Breast epithelium (tissue), 4 donors: ENCODE data around the gene ENG. TPM values are rescaled to one million over a fixed set of nuclear protein-coding genes. Genes with fewer than 3 reads are reported as not detected.
"Not testable (repeated sequence)": the region's sequence is repeated elsewhere in the genome, so short reads cannot be mapped to it uniquely, and the experiment has no call there.

Experiments
- DNase-seq, 2 donors: peaks; one replicate each; pipeline ENCODE4 v3.0.0-alpha.2; 2019; ENCODE audit warnings: low spot score in 2 of 2
- H3K27ac ChIP-seq, 2 donors: fragments of 200-600 bp; sonication (generic) in 1 of 2; one replicate each; pipeline ENCODE4 v1.5.1; 2016 to 2019; ENCODE audit warnings: mild to moderate bottlenecking in 1 of 2
- H3K27me3 ChIP-seq, 2 donors: fragments of 200-600 bp; sonication (generic) in 1 of 2; one replicate each; pipeline versions ENCODE4 v1.5.1 to v1.6.0; 2017 to 2019; ENCODE audit warnings: control low read depth in 1 of 2, mild to moderate bottlenecking in 1 of 2
- H3K36me3 ChIP-seq: fragments of 200-600 bp; one replicate; pipeline ENCODE4 v1.5.1; 2019
- H3K4me1 ChIP-seq, 2 donors: fragments of 200-600 bp; sonication (generic); one replicate each; pipeline ENCODE4 v1.5.1; 2016 to 2019; ENCODE audit warnings: control low read depth in 1 of 2
- H3K4me3 ChIP-seq, 3 donors: fragments of 200-600 bp; sonication (generic); 1 replicate in 2 of 3; 2 replicates in 1 of 3; pipeline ENCODE4 v1.5.1; 2016 to 2019; ENCODE audit warnings: mild to moderate bottlenecking in 3 of 3, moderate library complexity in 2 of 3
- H3K9me3 ChIP-seq, 2 donors: fragments of 200-600 bp; sonication (generic) in 1 of 2; one replicate each; pipeline ENCODE4 v1.5.1; 2016 to 2019; ENCODE audit warnings: control low read depth in 1 of 2
- POLR2A ChIP-seq: fragments of 450-650 bp; IDR thresholded peaks from one replicate; pipeline ENCODE4 v1.6.1; 2016; ENCODE audit warnings: antibody characterized with exemption, mild to moderate bottlenecking, moderate library complexity
- POLR2AphosphoS5 ChIP-seq, 3 donors: sonication (generic); formaldehyde crosslinking; IDR thresholded peaks; one replicate each; pipeline ENCODE4 v1.6.1; 2017; ENCODE audit warnings: antibody characterized with exemption in 3 of 3
- intact Hi-C: fragments of 100-400 bp; cut with DNase I; formaldehyde crosslinking; loops from one replicate; pipeline ENCODE4 v1.15.1; 2023; ENCODE audit warnings: low total_unique reads
- total RNA-seq, 3 donors: library from RNA; depleted of rRNA; stranded (reverse); fragments of >200 nt; gene quantifications; one replicate each; pipeline ENCODE4 v1.1.0, GENCODE V29; 2016
- TF ChIP-seq, protein P1 (sequence below), 3 donors: fragments of 450-650 bp; IDR thresholded peaks; one replicate each; pipeline ENCODE4 v1.5.1; 2016 to 2017; ENCODE audit warnings: antibody characterized with exemption in 3 of 3, mild to moderate bottlenecking in 3 of 3, moderate library complexity in 3 of 3

ENG gene
- total RNA-seq, 3 donors from 2014 or later, result 21.5 to 50.8 (median 30.9) TPM

DNA sequence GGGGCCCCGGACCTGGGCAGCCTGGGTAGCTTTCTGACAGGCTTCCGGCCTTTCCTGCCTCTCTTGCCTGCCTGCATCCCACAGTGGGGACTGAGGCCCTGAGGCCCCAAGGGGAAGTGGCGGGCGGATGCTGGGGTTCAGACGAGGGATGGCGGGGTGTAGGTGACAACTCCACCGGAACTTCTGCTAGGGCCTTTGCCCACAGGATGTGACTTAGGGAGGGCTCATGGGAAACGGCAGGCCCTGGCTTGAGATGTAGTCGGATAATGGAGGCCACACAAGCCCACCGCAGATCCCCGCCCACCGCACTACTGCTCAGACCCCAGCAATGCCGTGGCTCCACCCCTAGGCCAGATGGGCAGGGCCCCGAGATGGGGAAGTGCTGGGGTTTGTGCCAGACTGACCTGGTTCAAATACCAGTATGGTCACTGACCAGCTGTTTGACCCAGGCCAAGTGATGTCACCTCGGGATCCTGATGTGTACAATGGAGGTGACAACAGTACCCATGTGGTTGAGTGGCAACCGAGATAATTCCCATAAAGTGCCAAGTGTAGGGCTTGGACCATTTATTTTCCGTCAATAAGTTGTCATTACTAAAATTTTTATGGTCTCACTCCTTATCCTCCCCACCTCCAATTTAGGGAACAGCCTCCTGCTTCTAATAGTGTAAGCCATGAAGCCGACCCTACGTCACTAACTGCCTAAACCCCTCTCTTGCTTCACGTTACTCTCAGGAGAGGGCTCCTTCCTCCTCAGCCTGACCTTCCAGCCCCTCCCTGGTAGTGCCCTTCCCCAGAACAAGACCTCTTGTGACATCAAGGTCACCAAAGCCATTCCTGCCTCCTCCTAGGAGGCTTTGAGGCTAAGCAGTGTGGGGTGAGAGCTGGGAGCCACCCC, 71.1 kb downstream of the ENG start:
- Histone ChIP-seq H3K4me1 (peaks cover 2 to 9% of the 10 kb centered on the region in 2 donors), H3K9me3 (no peaks in the 10 kb centered on the region), H3K27ac (peak overlapping the region; percentile 92 to 99), H3K36me3 (peaks cover 2% of the 10 kb centered on the region), H3K4me3 (no peak overlapping the region), H3K27me3 (no peaks in the 10 kb centered on the region)
- peak in 1 of 2 donors; percentile 42 for DNase-seq
- intact Hi-C loops, result loop anchor here (10.0 kb wide), 2 partner anchors 49 to 91 kb away; partner anchors contain the start of genes AK1 and TOR2A
- TF ChIP-seq POLR2A, result no peak
- TF ChIP-seq POLR2AphosphoS5 (IDR thresholded peaks at IDR 0.05), result no peak
- TF ChIP-seq, protein P1, sequence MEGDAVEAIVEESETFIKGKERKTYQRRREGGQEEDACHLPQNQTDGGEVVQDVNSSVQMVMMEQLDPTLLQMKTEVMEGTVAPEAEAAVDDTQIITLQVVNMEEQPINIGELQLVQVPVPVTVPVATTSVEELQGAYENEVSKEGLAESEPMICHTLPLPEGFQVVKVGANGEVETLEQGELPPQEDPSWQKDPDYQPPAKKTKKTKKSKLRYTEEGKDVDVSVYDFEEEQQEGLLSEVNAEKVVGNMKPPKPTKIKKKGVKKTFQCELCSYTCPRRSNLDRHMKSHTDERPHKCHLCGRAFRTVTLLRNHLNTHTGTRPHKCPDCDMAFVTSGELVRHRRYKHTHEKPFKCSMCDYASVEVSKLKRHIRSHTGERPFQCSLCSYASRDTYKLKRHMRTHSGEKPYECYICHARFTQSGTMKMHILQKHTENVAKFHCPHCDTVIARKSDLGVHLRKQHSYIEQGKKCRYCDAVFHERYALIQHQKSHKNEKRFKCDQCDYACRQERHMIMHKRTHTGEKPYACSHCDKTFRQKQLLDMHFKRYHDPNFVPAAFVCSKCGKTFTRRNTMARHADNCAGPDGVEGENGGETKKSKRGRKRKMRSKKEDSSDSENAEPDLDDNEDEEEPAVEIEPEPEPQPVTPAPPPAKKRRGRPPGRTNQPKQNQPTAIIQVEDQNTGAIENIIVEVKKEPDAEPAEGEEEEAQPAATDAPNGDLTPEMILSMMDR (IDR thresholded peaks at IDR 0.05), result no peak

DNA sequence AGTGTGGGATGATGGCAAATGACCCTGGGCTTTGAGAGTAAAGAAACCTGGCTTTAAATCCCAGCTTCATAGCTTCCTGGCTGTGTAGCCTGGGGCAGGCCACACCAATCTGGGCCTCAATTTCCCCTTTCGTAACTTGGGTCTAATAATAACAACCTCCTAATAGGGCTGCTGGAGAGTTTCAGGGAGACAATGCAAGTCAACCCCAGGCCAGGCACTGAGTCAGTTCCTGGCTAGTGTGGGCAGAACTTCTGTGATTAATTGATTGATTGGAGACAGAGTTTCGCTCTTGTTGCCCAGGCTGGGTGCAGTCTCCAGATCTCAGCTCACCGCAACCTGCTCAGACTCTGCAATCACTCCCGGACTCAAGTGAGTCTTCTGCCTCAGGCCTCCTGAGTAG, 72.7 kb downstream of the ENG start:
- intact Hi-C loops, result loop anchor here (10.0 kb wide), 2 partner anchors 47 to 93 kb away; partner anchors contain the start of genes AK1 and TOR2A
- Histone ChIP-seq H3K4me3 (no peak overlapping the region), H3K4me1 (peaks cover 1 to 2% of the 10 kb centered on the region in 2 donors), H3K27ac (no peak overlapping the region), H3K9me3 (no peaks in the 10 kb centered on the region), H3K36me3 (no peaks in the 10 kb centered on the region), H3K27me3 (no peaks in the 10 kb centered on the region)
- TF ChIP-seq, protein P1 (IDR thresholded peaks at IDR 0.05), result no peak
- no peak for TF ChIP-seq POLR2A
- no peak for TF ChIP-seq POLR2AphosphoS5 (IDR thresholded peaks at IDR 0.05)
- no peak for DNase-seq

DNA sequence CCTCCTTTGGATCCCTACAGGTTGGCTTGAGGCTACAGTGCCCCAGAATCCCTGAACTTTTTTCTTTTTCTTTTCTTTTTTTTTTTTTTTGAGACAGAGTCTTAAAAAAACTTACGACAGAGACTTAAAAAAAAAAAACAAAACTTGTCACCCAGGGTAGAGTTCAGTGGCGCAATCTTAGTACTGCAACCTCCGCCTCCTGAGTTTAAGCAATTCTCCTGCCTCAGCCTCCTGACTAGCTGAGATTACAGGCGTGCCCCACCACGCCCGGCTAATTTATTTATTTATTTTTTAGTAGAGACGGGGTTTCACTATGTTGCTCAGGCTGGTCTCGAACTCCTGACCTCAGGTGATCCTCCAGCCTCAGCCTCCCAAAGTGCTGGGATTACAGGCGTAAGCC, 73.5 kb downstream of the ENG start:
- H3K27ac ChIP-seq, H3K27me3 ChIP-seq, H3K9me3 ChIP-seq, H3K4me3 ChIP-seq, H3K4me1 ChIP-seq, DNase-seq, H3K36me3 ChIP-seq: not testable (repeated sequence)
- intact Hi-C loops, result loop anchor here (10.0 kb wide), 2 partner anchors 46 to 94 kb away; partner anchors contain the start of genes AK1 and TOR2A

DNA sequence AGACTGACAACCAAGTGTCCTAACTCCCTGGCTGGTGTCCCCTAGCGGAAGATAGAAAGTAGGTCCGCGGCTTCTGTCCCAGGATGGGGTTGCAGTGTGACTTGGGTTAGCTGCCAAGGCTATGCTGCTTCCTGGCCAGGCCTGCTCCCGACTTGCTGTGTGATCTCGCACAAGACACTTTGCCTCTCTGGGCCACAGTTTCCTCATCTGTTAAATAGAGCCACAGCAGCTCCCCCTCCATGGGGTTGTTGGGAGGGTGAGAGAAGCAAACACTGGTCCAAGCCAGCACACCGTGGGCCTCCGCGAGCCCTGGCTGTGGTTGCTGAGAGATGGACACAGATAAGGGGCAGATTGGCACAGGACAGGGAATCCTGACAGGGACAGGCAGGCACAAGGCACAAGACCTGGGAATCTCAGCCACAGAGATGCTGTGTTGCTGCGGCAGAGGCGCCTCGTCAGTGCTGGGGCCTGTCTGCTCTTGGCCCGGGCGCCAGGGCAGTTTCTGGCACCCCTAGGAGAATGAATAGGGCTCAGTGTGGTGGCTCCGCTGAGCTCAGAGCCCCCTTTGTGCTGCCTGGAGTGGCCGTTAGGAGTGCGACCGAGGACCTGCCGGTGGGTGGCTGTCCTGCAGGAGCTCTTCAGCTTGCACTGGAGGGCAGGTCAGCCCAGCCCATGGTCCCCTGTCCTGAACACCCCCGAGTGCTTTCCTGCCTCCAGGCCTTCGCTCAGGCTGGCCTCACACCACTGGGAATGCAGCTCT, 74.2 kb downstream of the ENG start:
- peaks cover 0 to 2% of the 10 kb centered on the region in 2 donors for H3K4me1 ChIP-seq
- H3K27me3 ChIP-seq, result no peaks in the 10 kb centered on the region
- H3K27ac ChIP-seq, result peak overlapping the region in 1 of 2 donors; percentile 38
- no peaks in the 10 kb centered on the region for H3K9me3 ChIP-seq
- no peak for DNase-seq
- intact Hi-C loops, result loop anchor here (10.0 kb wide), 2 partner anchors 46 to 94 kb away; partner anchors contain the start of genes AK1 and TOR2A
- TF ChIP-seq POLR2A (no peak), POLR2AphosphoS5 (IDR thresholded peaks at IDR 0.05) (no peak)
- TF ChIP-seq, protein P1 (IDR thresholded peaks at IDR 0.05), result no peak
- H3K36me3 ChIP-seq, result no peaks in the 10 kb centered on the region
- H3K4me3 ChIP-seq, result no peak overlapping the region

DNA sequence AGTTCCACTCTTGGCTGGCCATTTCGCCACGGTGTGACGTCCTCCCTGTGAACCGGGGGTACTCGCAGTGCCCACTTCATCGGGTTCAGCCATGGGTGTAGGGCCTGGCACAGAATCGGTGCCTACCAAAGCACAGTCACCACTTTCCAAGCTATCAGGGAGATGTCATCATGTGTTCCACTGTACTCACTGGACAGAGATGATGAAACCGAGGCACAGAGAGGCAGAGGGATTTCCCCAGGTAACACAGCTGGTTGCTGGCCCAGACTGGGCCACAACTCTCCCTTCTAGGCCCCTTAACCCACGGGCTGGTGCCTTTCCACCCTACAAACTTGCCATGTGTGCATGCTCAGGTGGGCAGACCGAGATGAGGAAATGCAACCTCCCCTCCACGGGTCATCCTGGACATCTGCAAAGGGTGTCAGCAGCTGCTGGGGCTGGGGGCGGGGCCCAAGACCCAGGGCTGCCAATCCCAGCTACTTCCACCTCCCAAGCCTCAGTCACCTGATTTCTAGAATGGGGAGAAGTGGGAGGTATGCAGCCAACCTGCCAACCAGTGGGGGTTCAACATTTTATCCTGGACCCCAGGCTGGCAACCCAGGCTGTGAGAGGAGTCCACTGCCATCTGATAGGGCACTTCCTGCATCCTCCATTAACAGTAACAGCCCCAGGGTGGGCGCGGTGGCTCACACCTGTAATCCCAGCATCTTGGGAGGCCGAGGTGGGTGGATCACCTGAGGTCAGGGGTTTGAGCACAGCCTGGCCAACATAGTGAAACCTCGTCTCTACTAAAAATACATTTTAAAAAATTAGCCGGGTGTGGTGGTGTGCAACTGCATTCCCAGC, 75.1 kb downstream of the ENG start:
- Histone ChIP-seq H3K27ac (peak overlapping the region in 1 of 2 donors; percentile 82), H3K36me3 (no peaks in the 10 kb centered on the region), H3K4me1 (no peaks in the 10 kb centered on the region)

More for the DNA sequence above, 75.1 kb downstream of the ENG start:
- no peaks in the 10 kb centered on the region for H3K9me3 ChIP-seq
- H3K4me3 ChIP-seq, result no peak overlapping the region
- DNase-seq, result no peak
- intact Hi-C loops, result loop anchor here (5.0 kb wide), 1 partner anchor 1192 kb away; no protein-coding TSS in a partner anchor
- no peak for TF ChIP-seq POLR2AphosphoS5 (IDR thresholded peaks at IDR 0.05)
- TF ChIP-seq, protein P1 (IDR thresholded peaks at IDR 0.05), result no peak
- no peak for TF ChIP-seq POLR2A
- no peaks in the 10 kb centered on the region for H3K27me3 ChIP-seq
